GM21619 (cell line): ENCODE measurements around the gene RTN4.

Experiments used
- ATAC-seq: cut with Tn5 transposase; IDR thresholded peaks from one replicate; pipeline ENCODE4 v1.9.1; 2021; ENCODE audit not compliant: unreplicated experiment

Gene RTN4

GRCh38 chr2:54928719-54929118 lies 121.5 kb downstream of the RTN4 start:
- no peak for ATAC-seq

GRCh38 chr2:54927751-54928615 lies 122.3 kb downstream of the RTN4 start:
- no peak for ATAC-seq

GRCh38 chr2:54927085-54927750 lies 123.0 kb downstream of the RTN4 start:
- ATAC-seq: no peak

- no peak for ATAC-seq
Measured at GRCh38 chr2:54925022-54925421, 125.2 kb downstream of the RTN4 start.

- ATAC-seq: no peak
Measured at GRCh38 chr2:54924121-54924520, 126.1 kb downstream of the RTN4 start.
